Stimulated activated CD4-positive, alpha-beta T cell treated with anti-CD3 and anti-CD28 coated beads, Interleukin-4, amount 100 ng/mL, for 48 hours (primary cell): ENCODE results near the gene MAPK1IP1L.
"Not testable (repeated sequence)": the region's sequence is repeated elsewhere in the genome, so short reads cannot be mapped to it uniquely, and the experiment has no call there.

Experiments
- DNase-seq, 2 donors: peaks; one replicate each; pipeline ENCODE4 v3.0.0-alpha.2; 2020; ENCODE audit warnings: low read depth in 2 of 2

The MAPK1IP1L gene

GRCh38 chr14:55054098-55054497, 2.7 kb downstream of the MAPK1IP1L start:
- no peak for DNase-seq

GRCh38 chr14:55057919-55058318, 6.5 kb downstream of the MAPK1IP1L start:
- DNase-seq, result no peak

- no peak for DNase-seq
Observed at GRCh38 chr14:55059333-55059732, 7.9 kb downstream of the MAPK1IP1L start.

- no peak for DNase-seq
Observed at GRCh38 chr14:55062517-55063351, 11.3 kb downstream of the MAPK1IP1L start.

GRCh38 chr14:55064896-55065295, 13.4 kb downstream of the MAPK1IP1L start:
- DNase-seq, result not testable (repeated sequence)

GRCh38 chr14:55065411-55065810, 14.0 kb downstream of the MAPK1IP1L start:
- no peak for DNase-seq

- DNase-seq, result no peak
Observed at GRCh38 chr14:55066223-55066622, 14.8 kb downstream of the MAPK1IP1L start.

GRCh38 chr14:55070981-55071411, 19.5 kb downstream of the MAPK1IP1L start:
- no peak for DNase-seq

GRCh38 chr14:55071870-55072640, 20.6 kb downstream of the MAPK1IP1L start:
- no peak for DNase-seq

- DNase-seq, result no peak
Observed at GRCh38 chr14:55073856-55074255, 22.4 kb downstream of the MAPK1IP1L start.

- DNase-seq, result no peak
Observed at GRCh38 chr14:55074662-55075061, 23.2 kb downstream of the MAPK1IP1L start.

GRCh38 chr14:55075628-55076175, 24.3 kb downstream of the MAPK1IP1L start:
- DNase-seq, result no peak

GRCh38 chr14:55077170-55078151, 26.0 kb downstream of the MAPK1IP1L start:
- no peak for DNase-seq

GRCh38 chr14:55079961-55080360, 28.5 kb downstream of the MAPK1IP1L start:
- not testable (repeated sequence) for DNase-seq

- DNase-seq, result no peak
Observed at GRCh38 chr14:55084401-55085059, 33.1 kb downstream of the MAPK1IP1L start.

- DNase-seq, result no peak
Observed at GRCh38 chr14:55085060-55085660, 33.7 kb downstream of the MAPK1IP1L start.

- no peak for DNase-seq
Observed at GRCh38 chr14:55086938-55087337, 35.5 kb downstream of the MAPK1IP1L start.

- DNase-seq, result no peak
Observed at GRCh38 chr14:55088356-55088755, 36.9 kb downstream of the MAPK1IP1L start.

- no peak for DNase-seq
Observed at GRCh38 chr14:55092341-55092740, 40.9 kb downstream of the MAPK1IP1L start.
